ENCODE measurements around the gene NLN. TPM values are rescaled to one million over a fixed set of nuclear protein-coding genes. Genes with fewer than 3 reads are reported as not detected.

Gene NLN
- polyA plus RNA-seq, 1 donor (not counting 4 experiments of a cell fraction or from before 2014, with no cell fraction given), result 26.1 TPM

DNA sequence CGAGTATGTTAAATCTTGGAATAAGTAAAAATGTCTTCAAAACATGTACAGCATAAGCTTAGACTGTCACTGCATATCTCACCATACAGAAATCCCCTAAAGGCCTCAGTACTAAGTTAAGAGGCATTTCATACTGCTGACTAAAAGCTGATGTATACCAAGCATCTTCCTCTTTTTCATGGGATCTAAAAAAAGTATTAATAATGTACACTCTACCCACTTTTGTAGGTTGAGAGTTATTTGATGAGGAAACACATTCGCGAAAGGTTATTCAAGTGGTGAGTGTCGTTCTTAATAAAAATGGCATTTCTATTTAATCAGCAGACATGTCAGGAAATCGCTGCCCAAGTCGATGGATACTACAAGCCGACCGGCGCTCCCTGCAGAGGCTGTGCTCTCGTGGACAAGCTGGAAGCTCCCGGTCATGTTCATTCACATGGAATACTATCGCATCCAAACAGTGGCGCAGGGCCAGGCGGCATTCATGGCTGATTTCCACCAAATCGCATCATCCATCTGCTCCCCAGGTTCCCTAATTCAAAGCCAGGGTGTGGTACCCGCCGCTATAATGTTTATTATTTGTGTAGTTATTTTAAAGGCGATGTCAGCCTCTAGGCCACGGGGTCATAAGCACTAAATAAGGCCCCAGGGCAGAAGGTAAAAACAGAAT is 820 bp upstream of the NLN start:
- DNase-seq (ENCODE audit: low read depth, low spot score) (no peak), FAIRE-seq (no peak)
- Histone ChIP-seq H3K9me1 (ENCODE audit: control insufficient read depth, extremely low read depth, insufficient read depth, low read length) (no peaks in the 10 kb centered on the region), H3K27ac (ENCODE audit: control insufficient read depth, insufficient read depth, low read length) (peak overlapping the region; percentile 76), H3K4me3 (ENCODE audit: control insufficient read depth in 2 of 3, extremely low read depth in 1 of 3, insufficient read depth in 2 of 3, low read depth in 1 of 3, low read length in 3 of 3) (peak overlapping the region; percentile 88 to 99 (median 91)), H2AFZ (ENCODE audit: control insufficient read depth, low read length) (peak overlapping the region; percentile 95), H3K36me3 (ENCODE audit: control insufficient read depth in 2 of 2, extremely low read depth in 1 of 2, insufficient read depth in 2 of 2, low read length in 2 of 2) (peaks cover 0 to 5% of the 10 kb centered on the region in 2 experiments), H3K79me2 (ENCODE audit: control insufficient read depth, insufficient read depth, low read length) (peaks cover 17% of the 10 kb centered on the region), H3K4me1 (ENCODE audit: control insufficient read depth, extremely low read depth, insufficient read depth, low read length) (peaks cover 18% of the 10 kb centered on the region), H3K9ac (ENCODE audit: control insufficient read depth, extremely low read depth, insufficient read depth, low read length) (peak overlapping the region; percentile 83), H3K27me3 (ENCODE audit: control insufficient read depth, extremely low read depth, insufficient read depth, low read length) (no peaks in the 10 kb centered on the region), H4K20me1 (ENCODE audit: control insufficient read depth, extremely low read depth, insufficient read depth, low read length) (no peaks in the 10 kb centered on the region), H3K9me3 (ENCODE audit: control insufficient read depth, low read depth, low read length) (no peaks in the 10 kb centered on the region), H3K4me2 (ENCODE audit: control insufficient read depth, extremely low read depth, insufficient read depth, low read depth, low read length) (peak overlapping the region; percentile 83)
- TF ChIP-seq, protein P1, sequence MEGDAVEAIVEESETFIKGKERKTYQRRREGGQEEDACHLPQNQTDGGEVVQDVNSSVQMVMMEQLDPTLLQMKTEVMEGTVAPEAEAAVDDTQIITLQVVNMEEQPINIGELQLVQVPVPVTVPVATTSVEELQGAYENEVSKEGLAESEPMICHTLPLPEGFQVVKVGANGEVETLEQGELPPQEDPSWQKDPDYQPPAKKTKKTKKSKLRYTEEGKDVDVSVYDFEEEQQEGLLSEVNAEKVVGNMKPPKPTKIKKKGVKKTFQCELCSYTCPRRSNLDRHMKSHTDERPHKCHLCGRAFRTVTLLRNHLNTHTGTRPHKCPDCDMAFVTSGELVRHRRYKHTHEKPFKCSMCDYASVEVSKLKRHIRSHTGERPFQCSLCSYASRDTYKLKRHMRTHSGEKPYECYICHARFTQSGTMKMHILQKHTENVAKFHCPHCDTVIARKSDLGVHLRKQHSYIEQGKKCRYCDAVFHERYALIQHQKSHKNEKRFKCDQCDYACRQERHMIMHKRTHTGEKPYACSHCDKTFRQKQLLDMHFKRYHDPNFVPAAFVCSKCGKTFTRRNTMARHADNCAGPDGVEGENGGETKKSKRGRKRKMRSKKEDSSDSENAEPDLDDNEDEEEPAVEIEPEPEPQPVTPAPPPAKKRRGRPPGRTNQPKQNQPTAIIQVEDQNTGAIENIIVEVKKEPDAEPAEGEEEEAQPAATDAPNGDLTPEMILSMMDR (optimal IDR thresholded peaks at IDR 0.05 in 1 of 3, IDR thresholded peaks at IDR 0.05 in 1 of 3, conservative IDR thresholded peaks at IDR 0.05 in 1 of 3; ENCODE audit: extremely low read depth in 1 of 3, insufficient read depth in 2 of 3, low read length in 3 of 3), result no peak
- no peak for TF ChIP-seq EZH2 (IDR thresholded peaks at IDR 0.05; ENCODE audit: low read length)
- dilution Hi-C loops (cut with MboI; ENCODE audit: extremely low pct_ligation_motif_present, low sequenced_read_pairs), result no loop called here

DNA sequence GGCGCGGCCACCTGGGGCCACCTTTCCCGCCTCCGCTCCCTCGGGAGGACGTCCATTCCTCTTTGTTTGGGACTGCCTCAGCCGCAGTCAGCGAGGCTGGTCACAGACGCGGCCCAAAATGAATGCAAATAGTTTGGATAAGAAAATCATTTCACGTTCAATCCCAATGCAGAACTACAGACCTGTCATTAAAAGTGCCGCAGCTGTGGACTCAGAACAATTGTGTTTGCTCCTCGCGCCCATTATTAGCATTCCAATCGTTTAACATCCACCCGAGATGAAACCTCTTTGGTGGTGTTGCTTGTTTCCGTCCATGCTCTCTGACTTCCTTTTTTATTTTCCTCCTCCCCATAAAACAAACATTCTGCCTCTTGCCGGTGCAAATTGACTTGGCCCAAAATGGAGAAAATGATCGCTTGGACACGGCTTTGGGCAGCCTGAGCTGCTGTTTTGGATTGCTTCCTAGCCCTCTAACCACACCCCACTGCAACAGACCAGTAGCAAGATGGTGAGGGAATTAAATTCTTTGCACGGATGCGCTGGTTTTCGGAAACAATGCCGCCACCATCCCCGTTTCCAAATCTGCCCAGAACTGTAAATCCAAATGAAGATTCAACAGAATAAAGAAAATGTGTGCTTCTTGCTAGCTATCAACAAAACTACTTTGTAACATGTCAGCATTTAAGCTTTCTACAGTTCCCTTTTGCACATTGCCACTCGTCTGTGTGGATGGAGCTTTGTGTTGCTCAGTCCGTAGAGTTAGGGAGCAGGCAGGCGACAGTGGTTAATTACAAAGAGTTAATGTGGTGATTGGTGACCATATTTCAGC is 784 bp downstream of the NLN start:
- dilution Hi-C loops (cut with MboI; ENCODE audit: extremely low pct_ligation_motif_present, low sequenced_read_pairs), result no loop called here
- no peak for TF ChIP-seq EZH2 (IDR thresholded peaks at IDR 0.05; ENCODE audit: low read length)
- TF ChIP-seq, protein P1 (optimal IDR thresholded peaks at IDR 0.05 in 1 of 3, IDR thresholded peaks at IDR 0.05 in 1 of 3, conservative IDR thresholded peaks at IDR 0.05 in 1 of 3; ENCODE audit: extremely low read depth in 1 of 3, insufficient read depth in 2 of 3, low read length in 3 of 3), result no peak
- Histone ChIP-seq H3K79me2 (ENCODE audit: control insufficient read depth, insufficient read depth, low read length) (peaks cover 29% of the 10 kb centered on the region), H3K4me2 (ENCODE audit: control insufficient read depth, extremely low read depth, insufficient read depth, low read depth, low read length) (peak overlapping the region; percentile 69), H3K27ac (ENCODE audit: control insufficient read depth, insufficient read depth, low read length) (peak overlapping the region; percentile 76), H3K9me1 (ENCODE audit: control insufficient read depth, extremely low read depth, insufficient read depth, low read length) (no peaks in the 10 kb centered on the region), H3K9ac (ENCODE audit: control insufficient read depth, extremely low read depth, insufficient read depth, low read length) (peak overlapping the region; percentile 83), H3K27me3 (ENCODE audit: control insufficient read depth, extremely low read depth, insufficient read depth, low read length) (no peaks in the 10 kb centered on the region), H2AFZ (ENCODE audit: control insufficient read depth, low read length) (peak overlapping the region; percentile 87), H3K4me3 (ENCODE audit: control insufficient read depth in 2 of 3, extremely low read depth in 1 of 3, insufficient read depth in 2 of 3, low read depth in 1 of 3, low read length in 3 of 3) (peak overlapping the region; percentile 88 to 99 (median 91)), H3K9me3 (ENCODE audit: control insufficient read depth, low read depth, low read length) (no peaks in the 10 kb centered on the region), H3K36me3 (ENCODE audit: control insufficient read depth in 2 of 2, extremely low read depth in 1 of 2, insufficient read depth in 2 of 2, low read length in 2 of 2) (no peaks in the 10 kb centered on the region), H3K4me1 (ENCODE audit: control insufficient read depth, extremely low read depth, insufficient read depth, low read length) (peaks cover 20% of the 10 kb centered on the region), H4K20me1 (ENCODE audit: control insufficient read depth, extremely low read depth, insufficient read depth, low read length) (no peaks in the 10 kb centered on the region)
- peak; percentile 68 for FAIRE-seq
- no peak for DNase-seq (ENCODE audit: low read depth, low spot score)
